HEK293 (cell line): ENCODE results near the gene ECE1.
A peak's percentile ranks its signal among the peaks of the same experiment; 100 is the strongest.

Experiments used
- FEZF1 ChIP-seq: fragments of 450-650 bp; formaldehyde crosslinking; IDR thresholded peaks from 2 replicates; pipeline ENCODE4 v1.5.1; 2016; ENCODE audit warnings: missing biosample characterization, missing genetic modification characterization
- GLIS1 ChIP-seq: fragments of 450-650 bp; formaldehyde crosslinking; IDR thresholded peaks from 2 replicates; pipeline ENCODE4 v1.5.1; 2016; ENCODE audit warnings: missing biosample characterization, missing genetic modification characterization
- KLF8 ChIP-seq: fragments of 450-650 bp; formaldehyde crosslinking; IDR thresholded peaks from 2 replicates; pipeline ENCODE4 v1.5.1; 2016; ENCODE audit warnings: missing biosample characterization, missing genetic modification characterization
- PRDM10 ChIP-seq: fragments of 450-650 bp; formaldehyde crosslinking; IDR thresholded peaks from 2 replicates; pipeline ENCODE4 v1.5.1; 2016; ENCODE audit warnings: missing biosample characterization, missing genetic modification characterization
- PRDM6 ChIP-seq: fragments of 450-650 bp; formaldehyde crosslinking; IDR thresholded peaks from 2 replicates; pipeline ENCODE4 v1.5.1; 2017; ENCODE audit warnings: missing biosample characterization, missing genetic modification characterization
- RBAK ChIP-seq: fragments of 450-650 bp; formaldehyde crosslinking; IDR thresholded peaks from 2 replicates; pipeline ENCODE4 v1.5.1; 2016; ENCODE audit warnings: missing biosample characterization, missing genetic modification characterization
- SCRT2 ChIP-seq: fragments of 450-650 bp; formaldehyde crosslinking; IDR thresholded peaks from 2 replicates; pipeline ENCODE4 v1.5.1; 2016; ENCODE audit warnings: missing biosample characterization, missing genetic modification characterization
- ZBTB10 ChIP-seq: fragments of 450-650 bp; formaldehyde crosslinking; IDR thresholded peaks from 2 replicates; pipeline ENCODE4 v1.5.1; 2016; ENCODE audit warnings: missing biosample characterization, missing genetic modification characterization
- ZBTB48 ChIP-seq: fragments of 450-650 bp; formaldehyde crosslinking; IDR thresholded peaks from 2 replicates; pipeline ENCODE4 v1.5.1; 2016; ENCODE audit warnings: missing biosample characterization, missing genetic modification characterization
- ZBTB8A ChIP-seq: fragments of 450-650 bp; formaldehyde crosslinking; IDR thresholded peaks from 2 replicates; pipeline ENCODE4 v1.5.1; 2016; ENCODE audit warnings: missing biosample characterization, missing genetic modification characterization
- ZNF155 ChIP-seq: fragments of 450-650 bp; formaldehyde crosslinking; IDR thresholded peaks from 2 replicates; pipeline ENCODE4 v1.5.1; 2016; ENCODE audit warnings: missing biosample characterization, missing genetic modification characterization
- ZNF16 ChIP-seq: fragments of 450-650 bp; formaldehyde crosslinking; IDR thresholded peaks from 2 replicates; pipeline ENCODE4 v1.5.1; 2016; ENCODE audit warnings: low read depth, missing biosample characterization, missing genetic modification characterization
- ZNF19 ChIP-seq: fragments of 450-650 bp; formaldehyde crosslinking; IDR thresholded peaks from 2 replicates; pipeline ENCODE4; 2016; ENCODE audit warnings: missing biosample characterization, missing genetic modification characterization, low read depth
- ZNF221 ChIP-seq: fragments of 450-650 bp; formaldehyde crosslinking; IDR thresholded peaks from 2 replicates; pipeline ENCODE4 v1.5.1; 2017; ENCODE audit warnings: missing biosample characterization, missing genetic modification characterization, borderline replicate concordance
- ZNF223 ChIP-seq: fragments of 450-650 bp; formaldehyde crosslinking; IDR thresholded peaks from 2 replicates; pipeline ENCODE4 v1.5.1; 2016; ENCODE audit warnings: missing biosample characterization, missing genetic modification characterization
- ZNF341 ChIP-seq: fragments of 450-650 bp; formaldehyde crosslinking; IDR thresholded peaks from 2 replicates; pipeline ENCODE4; 2016; ENCODE audit warnings: low read depth, missing biosample characterization, missing genetic modification characterization
- ZNF366 ChIP-seq: fragments of 450-650 bp; formaldehyde crosslinking; conservative IDR thresholded peaks from 2 replicates; pipeline ENCODE4 v1.5.1; 2016; ENCODE audit warnings: missing biosample characterization, missing genetic modification characterization
- ZNF555 ChIP-seq: fragments of 450-650 bp; formaldehyde crosslinking; conservative IDR thresholded peaks from 2 replicates; pipeline ENCODE4 v1.5.1; 2017; ENCODE audit warnings: missing biosample characterization, mild to moderate bottlenecking, missing genetic modification characterization, inconsistent platforms
- ZNF558 ChIP-seq: fragments of 450-650 bp; formaldehyde crosslinking; IDR thresholded peaks from 2 replicates; pipeline ENCODE4 v1.5.1; 2016; ENCODE audit warnings: missing biosample characterization, missing genetic modification characterization
- ZNF600 ChIP-seq: fragments of 450-650 bp; formaldehyde crosslinking; IDR thresholded peaks from 2 replicates; pipeline ENCODE4 v1.5.1; 2016; ENCODE audit warnings: missing biosample characterization, missing genetic modification characterization
- ZNF629 ChIP-seq: fragments of 450-650 bp; formaldehyde crosslinking; IDR thresholded peaks from 2 replicates; pipeline ENCODE4 v1.5.1; 2017; ENCODE audit warnings: missing biosample characterization, missing genetic modification characterization
- ZNF660 ChIP-seq: fragments of 450-650 bp; IDR thresholded peaks from 2 replicates; pipeline ENCODE4 v1.5.1; 2018; ENCODE audit warnings: missing biosample characterization, mild to moderate bottlenecking, missing genetic modification characterization
- ZNF830 ChIP-seq: fragments of 450-650 bp; IDR thresholded peaks from 2 replicates; pipeline ENCODE4 v1.5.0; 2018; ENCODE audit warnings: missing biosample characterization, missing genetic modification characterization, low read depth, mild to moderate bottlenecking, moderate library complexity
- ZNF837 ChIP-seq: fragments of 450-650 bp; formaldehyde crosslinking; IDR thresholded peaks from 2 replicates; pipeline ENCODE4 v1.5.1; 2016; ENCODE audit warnings: missing biosample characterization, missing genetic modification characterization
- TF ChIP-seq, protein P1 (sequence below): fragments of 450-650 bp; formaldehyde crosslinking; IDR thresholded peaks from 2 replicates; pipeline ENCODE4 v1.5.1; 2016; ENCODE audit warnings: missing biosample characterization, missing genetic modification characterization
- TF ChIP-seq, protein P2 (sequence below): fragments of 450-650 bp; formaldehyde crosslinking; IDR thresholded peaks from 2 replicates; pipeline ENCODE4 v1.5.1; 2017; ENCODE audit warnings: missing biosample characterization, missing genetic modification characterization
- TF ChIP-seq, protein P3 (sequence below): fragments of 450-650 bp; formaldehyde crosslinking; IDR thresholded peaks from 2 replicates; pipeline ENCODE4 v1.5.1; 2016; ENCODE audit warnings: missing biosample characterization, missing genetic modification characterization
- TF ChIP-seq, protein P4 (sequence below): fragments of 450-650 bp; formaldehyde crosslinking; IDR thresholded peaks from 2 replicates; pipeline ENCODE4 v1.5.1; 2016; ENCODE audit warnings: missing biosample characterization, missing genetic modification characterization

The ECE1 gene

DNA sequence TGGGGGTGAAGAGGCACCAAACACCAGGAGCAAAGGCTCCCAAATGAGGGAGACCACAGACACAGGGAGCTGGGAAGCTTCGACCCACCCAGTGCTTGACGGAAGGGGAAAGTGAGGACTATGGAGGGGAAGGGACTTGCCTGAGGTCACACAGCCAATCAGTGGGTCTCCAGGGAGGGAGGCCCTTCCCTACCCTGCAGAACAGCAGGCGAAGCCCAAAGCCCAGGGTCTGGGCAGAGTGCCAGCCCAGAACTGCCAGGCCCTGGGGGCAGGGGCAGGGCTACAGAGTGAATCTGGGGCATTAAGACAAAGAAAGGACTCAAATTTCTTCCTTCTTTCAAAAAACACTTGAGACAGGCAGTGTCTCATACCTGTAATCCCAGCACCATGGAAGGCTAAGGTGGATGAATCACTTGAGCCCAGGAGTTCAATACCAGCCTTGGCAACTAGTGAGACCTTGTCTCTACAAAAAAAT is 45.5 kb upstream of the ECE1 start (continued):
- peak; percentile 37; the same call in 1 of the 2 replicates for TF ChIP-seq PRDM10 (tag by site-specific recombination)
- no peak for TF ChIP-seq KLF8 (tag by site-specific recombination)
- peak; percentile 95 for TF ChIP-seq ZNF600 (tag by site-specific recombination)
- no peak for TF ChIP-seq ZNF19 (tag by site-specific recombination)
- no peak for TF ChIP-seq FEZF1 (tag by site-specific recombination)
- TF ChIP-seq ZNF660 (tag by site-specific recombination) = no peak
- no peak for TF ChIP-seq ZBTB10 (tag by site-specific recombination)
- TF ChIP-seq, protein P1, sequence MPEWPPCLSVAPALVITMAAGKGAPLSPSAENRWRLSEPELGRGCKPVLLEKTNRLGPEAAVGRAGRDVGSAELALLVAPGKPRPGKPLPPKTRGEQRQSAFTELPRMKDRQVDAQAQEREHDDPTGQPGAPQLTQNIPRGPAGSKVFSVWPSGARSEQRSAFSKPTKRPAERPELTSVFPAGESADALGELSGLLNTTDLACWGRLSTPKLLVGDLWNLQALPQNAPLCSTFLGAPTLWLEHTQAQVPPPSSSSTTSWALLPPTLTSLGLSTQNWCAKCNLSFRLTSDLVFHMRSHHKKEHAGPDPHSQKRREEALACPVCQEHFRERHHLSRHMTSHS (tag by site-specific recombination) = no peak
- no peak for TF ChIP-seq ZNF629
- TF ChIP-seq ZNF341 (tag by site-specific recombination) = peak; percentile 86
- TF ChIP-seq RBAK (tag by site-specific recombination) = no peak
- TF ChIP-seq ZNF830 (tag by site-specific recombination) = no peak
- TF ChIP-seq ZBTB48 (tag by site-specific recombination) = peak; percentile 23; the same call in 1 of the 2 replicates
- no peak; the same call in 1 of the 2 replicates for TF ChIP-seq SCRT2 (tag by site-specific recombination)
- TF ChIP-seq, protein P2, sequence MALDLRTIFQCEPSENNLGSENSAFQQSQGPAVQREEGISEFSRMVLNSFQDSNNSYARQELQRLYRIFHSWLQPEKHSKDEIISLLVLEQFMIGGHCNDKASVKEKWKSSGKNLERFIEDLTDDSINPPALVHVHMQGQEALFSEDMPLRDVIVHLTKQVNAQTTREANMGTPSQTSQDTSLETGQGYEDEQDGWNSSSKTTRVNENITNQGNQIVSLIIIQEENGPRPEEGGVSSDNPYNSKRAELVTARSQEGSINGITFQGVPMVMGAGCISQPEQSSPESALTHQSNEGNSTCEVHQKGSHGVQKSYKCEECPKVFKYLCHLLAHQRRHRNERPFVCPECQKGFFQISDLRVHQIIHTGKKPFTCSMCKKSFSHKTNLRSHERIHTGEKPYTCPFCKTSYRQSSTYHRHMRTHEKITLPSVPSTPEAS (tag by site-specific recombination) = no peak
- no peak for TF ChIP-seq ZNF223 (tag by site-specific recombination)
- TF ChIP-seq, protein P3, sequence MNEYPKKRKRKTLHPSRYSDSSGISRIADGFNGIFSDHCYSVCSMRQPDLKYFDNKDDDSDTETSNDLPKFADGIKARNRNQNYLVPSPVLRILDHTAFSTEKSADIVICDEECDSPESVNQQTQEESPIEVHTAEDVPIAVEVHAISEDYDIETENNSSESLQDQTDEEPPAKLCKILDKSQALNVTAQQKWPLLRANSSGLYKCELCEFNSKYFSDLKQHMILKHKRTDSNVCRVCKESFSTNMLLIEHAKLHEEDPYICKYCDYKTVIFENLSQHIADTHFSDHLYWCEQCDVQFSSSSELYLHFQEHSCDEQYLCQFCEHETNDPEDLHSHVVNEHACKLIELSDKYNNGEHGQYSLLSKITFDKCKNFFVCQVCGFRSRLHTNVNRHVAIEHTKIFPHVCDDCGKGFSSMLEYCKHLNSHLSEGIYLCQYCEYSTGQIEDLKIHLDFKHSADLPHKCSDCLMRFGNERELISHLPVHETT (tag by site-specific recombination) = no peak
- TF ChIP-seq ZNF366 (tag by site-specific recombination) = peak; percentile 74
- TF ChIP-seq ZNF155 (tag by site-specific recombination) = no peak
- no peak for TF ChIP-seq ZNF558
- no peak for TF ChIP-seq ZNF837
- no peak for TF ChIP-seq PRDM6
- no peak for TF ChIP-seq ZNF16 (tag by site-specific recombination)
- peak; percentile 47; the same call in 1 of the 2 replicates for TF ChIP-seq ZBTB8A (tag by site-specific recombination)
- no peak for TF ChIP-seq ZNF221 (tag by site-specific recombination)
- 0 out of 2 replicates have a peak, but pooled peaks have one; percentile 5 for TF ChIP-seq GLIS1 (tag by site-specific recombination)
- no peak for TF ChIP-seq ZNF555 (tag by site-specific recombination)
- TF ChIP-seq, protein P4, sequence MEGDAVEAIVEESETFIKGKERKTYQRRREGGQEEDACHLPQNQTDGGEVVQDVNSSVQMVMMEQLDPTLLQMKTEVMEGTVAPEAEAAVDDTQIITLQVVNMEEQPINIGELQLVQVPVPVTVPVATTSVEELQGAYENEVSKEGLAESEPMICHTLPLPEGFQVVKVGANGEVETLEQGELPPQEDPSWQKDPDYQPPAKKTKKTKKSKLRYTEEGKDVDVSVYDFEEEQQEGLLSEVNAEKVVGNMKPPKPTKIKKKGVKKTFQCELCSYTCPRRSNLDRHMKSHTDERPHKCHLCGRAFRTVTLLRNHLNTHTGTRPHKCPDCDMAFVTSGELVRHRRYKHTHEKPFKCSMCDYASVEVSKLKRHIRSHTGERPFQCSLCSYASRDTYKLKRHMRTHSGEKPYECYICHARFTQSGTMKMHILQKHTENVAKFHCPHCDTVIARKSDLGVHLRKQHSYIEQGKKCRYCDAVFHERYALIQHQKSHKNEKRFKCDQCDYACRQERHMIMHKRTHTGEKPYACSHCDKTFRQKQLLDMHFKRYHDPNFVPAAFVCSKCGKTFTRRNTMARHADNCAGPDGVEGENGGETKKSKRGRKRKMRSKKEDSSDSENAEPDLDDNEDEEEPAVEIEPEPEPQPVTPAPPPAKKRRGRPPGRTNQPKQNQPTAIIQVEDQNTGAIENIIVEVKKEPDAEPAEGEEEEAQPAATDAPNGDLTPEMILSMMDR = no peak
